K562 (cell line): ENCODE measurements around the gene ANTXRL.
"Not testable (repeated sequence)": the region's sequence is repeated elsewhere in the genome, so short reads cannot be mapped to it uniquely, and the experiment has no call there.

Experiments
- EHMT2 ChIP-seq: fragments of 450-650 bp; IDR thresholded peaks from 2 replicates; pipeline ENCODE4 v1.6.1; 2018; ENCODE audit warnings: antibody characterized with exemption
- HDAC1 ChIP-seq, 2 experiments: fragments of 450-650 bp; IDR thresholded peaks; 2 replicates each; pipeline ENCODE4 v1.6.1; 2016 to 2017; ENCODE audit warnings: inconsistent platforms in 1 of 2, mild to moderate bottlenecking in 1 of 2, moderate library complexity in 1 of 2
- TAF1 ChIP-seq: IDR thresholded peaks from 2 replicates; pipeline ENCODE4 v1.6.1; 2011; ENCODE audit warnings: mild to moderate bottlenecking, low read length, moderate library complexity; ENCODE audit not compliant: insufficient read depth, control insufficient read depth, severe bottlenecking; ENCODE audit errors: extremely low read depth
- TCF7 ChIP-seq: sonication (generic); IDR thresholded peaks from 2 replicates; pipeline ENCODE4 v1.6.1; 2016; ENCODE audit warnings: antibody characterized with exemption, borderline replicate concordance
- ZNF146 ChIP-seq: IDR thresholded peaks from one replicate; pipeline ENCODE4 v1.6.1; 2018; ENCODE audit warnings: missing compliant biosample characterization; ENCODE audit not compliant: unreplicated experiment
- ZSCAN29 ChIP-seq: fragments of 450-650 bp; IDR thresholded peaks from 2 replicates; pipeline ENCODE4 v1.6.1; 2017
- TF ChIP-seq, protein P1 (sequence below), 3 experiments: IDR thresholded peaks in 2 of 3; conservative IDR thresholded peaks in 1 of 3; 2 replicates each; pipeline ENCODE4 v1.5.1; 2011 to 2012; ENCODE audit warnings: low read length in 3 of 3, mild to moderate bottlenecking in 3 of 3, control low read depth in 2 of 3, improper control_type of control experiment in 1 of 3, inconsistent platforms in 1 of 3, low read depth in 1 of 3, mixed read lengths in 1 of 3, moderate library complexity in 1 of 3; ENCODE audit not compliant: insufficient read depth in 2 of 3
- TF ChIP-seq, protein P2 (sequence below): fragments of 250-450 bp; sonication (Bioruptor Pico); IDR thresholded peaks from 2 replicates; pipeline ENCODE4 v1.4.0; 2020; ENCODE audit warnings: mild to moderate bottlenecking, moderate library complexity
- TF ChIP-seq, protein P3 (sequence below): sonication (generic); IDR thresholded peaks from 2 replicates; pipeline ENCODE4 v1.6.1; 2016
- TF ChIP-seq, protein P4 (sequence below): fragments of 450-650 bp; IDR thresholded peaks from 2 replicates; pipeline ENCODE4 v1.6.1; 2014; ENCODE audit warnings: low read depth, mild to moderate bottlenecking, moderate library complexity, borderline replicate concordance

DNA sequence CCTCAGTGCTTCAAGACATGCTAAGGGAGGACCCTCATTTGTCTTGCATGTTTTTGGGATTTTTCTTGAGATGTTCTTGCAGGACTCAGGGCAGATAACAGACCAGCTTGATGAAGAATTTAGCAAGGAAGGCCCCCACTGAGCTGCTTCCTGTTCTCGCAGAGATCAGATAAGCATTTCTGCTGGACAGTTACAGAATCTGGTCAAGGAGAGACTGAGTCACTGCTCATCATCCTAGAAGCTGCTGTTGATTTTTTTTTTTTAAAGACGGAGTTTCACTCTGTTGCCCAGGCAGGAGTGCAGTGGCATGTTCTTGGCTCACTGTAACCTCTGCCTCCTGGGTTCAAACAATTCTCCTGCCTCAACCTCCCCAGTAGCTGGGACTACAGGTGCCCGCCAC is 87.6 kb downstream of the ANTXRL start:
- TF ChIP-seq EHMT2; ZNF146; TCF7; TAF1; ZSCAN29; HDAC1 (IDR thresholded peaks at IDR 0.05): not testable (repeated sequence)
- TF ChIP-seq, protein P1, sequence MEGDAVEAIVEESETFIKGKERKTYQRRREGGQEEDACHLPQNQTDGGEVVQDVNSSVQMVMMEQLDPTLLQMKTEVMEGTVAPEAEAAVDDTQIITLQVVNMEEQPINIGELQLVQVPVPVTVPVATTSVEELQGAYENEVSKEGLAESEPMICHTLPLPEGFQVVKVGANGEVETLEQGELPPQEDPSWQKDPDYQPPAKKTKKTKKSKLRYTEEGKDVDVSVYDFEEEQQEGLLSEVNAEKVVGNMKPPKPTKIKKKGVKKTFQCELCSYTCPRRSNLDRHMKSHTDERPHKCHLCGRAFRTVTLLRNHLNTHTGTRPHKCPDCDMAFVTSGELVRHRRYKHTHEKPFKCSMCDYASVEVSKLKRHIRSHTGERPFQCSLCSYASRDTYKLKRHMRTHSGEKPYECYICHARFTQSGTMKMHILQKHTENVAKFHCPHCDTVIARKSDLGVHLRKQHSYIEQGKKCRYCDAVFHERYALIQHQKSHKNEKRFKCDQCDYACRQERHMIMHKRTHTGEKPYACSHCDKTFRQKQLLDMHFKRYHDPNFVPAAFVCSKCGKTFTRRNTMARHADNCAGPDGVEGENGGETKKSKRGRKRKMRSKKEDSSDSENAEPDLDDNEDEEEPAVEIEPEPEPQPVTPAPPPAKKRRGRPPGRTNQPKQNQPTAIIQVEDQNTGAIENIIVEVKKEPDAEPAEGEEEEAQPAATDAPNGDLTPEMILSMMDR (IDR thresholded peaks at IDR 0.05 in 2 of 3, conservative IDR thresholded peaks at IDR 0.05 in 1 of 3; ENCODE audit: insufficient read depth in 2 of 3, low read depth in 1 of 3, low read length in 3 of 3), result not testable (repeated sequence)
- TF ChIP-seq, protein P2, sequence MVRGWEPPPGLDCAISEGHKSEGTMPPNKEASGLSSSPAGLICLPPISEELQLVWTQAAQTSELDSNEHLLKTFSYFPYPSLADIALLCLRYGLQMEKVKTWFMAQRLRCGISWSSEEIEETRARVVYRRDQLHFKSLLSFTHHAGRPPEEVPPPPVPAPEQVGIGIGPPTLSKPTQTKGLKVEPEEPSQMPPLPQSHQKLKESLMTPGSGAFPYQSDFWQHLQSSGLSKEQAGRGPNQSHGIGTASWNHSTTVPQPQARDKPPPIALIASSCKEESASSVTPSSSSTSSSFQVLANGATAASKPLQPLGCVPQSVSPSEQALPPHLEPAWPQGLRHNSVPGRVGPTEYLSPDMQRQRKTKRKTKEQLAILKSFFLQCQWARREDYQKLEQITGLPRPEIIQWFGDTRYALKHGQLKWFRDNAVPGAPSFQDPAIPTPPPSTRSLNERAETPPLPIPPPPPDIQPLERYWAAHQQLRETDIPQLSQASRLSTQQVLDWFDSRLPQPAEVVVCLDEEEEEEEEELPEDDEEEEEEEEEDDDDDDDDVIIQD (CRISPR knock-in tag), result not testable (repeated sequence)
- TF ChIP-seq, protein P3, sequence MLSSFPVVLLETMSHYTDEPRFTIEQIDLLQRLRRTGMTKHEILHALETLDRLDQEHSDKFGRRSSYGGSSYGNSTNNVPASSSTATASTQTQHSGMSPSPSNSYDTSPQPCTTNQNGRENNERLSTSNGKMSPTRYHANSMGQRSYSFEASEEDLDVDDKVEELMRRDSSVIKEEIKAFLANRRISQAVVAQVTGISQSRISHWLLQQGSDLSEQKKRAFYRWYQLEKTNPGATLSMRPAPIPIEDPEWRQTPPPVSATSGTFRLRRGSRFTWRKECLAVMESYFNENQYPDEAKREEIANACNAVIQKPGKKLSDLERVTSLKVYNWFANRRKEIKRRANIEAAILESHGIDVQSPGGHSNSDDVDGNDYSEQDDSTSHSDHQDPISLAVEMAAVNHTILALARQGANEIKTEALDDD, result not testable (repeated sequence)
- TF ChIP-seq, protein P4, sequence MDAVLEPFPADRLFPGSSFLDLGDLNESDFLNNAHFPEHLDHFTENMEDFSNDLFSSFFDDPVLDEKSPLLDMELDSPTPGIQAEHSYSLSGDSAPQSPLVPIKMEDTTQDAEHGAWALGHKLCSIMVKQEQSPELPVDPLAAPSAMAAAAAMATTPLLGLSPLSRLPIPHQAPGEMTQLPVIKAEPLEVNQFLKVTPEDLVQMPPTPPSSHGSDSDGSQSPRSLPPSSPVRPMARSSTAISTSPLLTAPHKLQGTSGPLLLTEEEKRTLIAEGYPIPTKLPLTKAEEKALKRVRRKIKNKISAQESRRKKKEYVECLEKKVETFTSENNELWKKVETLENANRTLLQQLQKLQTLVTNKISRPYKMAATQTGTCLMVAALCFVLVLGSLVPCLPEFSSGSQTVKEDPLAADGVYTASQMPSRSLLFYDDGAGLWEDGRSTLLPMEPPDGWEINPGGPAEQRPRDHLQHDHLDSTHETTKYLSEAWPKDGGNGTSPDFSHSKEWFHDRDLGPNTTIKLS, result not testable (repeated sequence)
